Small intestine (tissue), 7 donors: ENCODE results near the gene ACOT12. TPM values are rescaled to one million over a fixed set of nuclear protein-coding genes. Genes with fewer than 3 reads are reported as not detected.

Source experiments
- DNase-seq, 2 donors: peaks; one replicate each; pipeline versions ENCODE4 v3.0.0 to v3.0.0-alpha.2; 2013
- FAIRE-seq: peaks from 2 replicates; lab custom pipeline; 2012; peaks lifted over from hg19 to GRCh38; lab: Jason Lieb, UNC
- H3K27ac ChIP-seq, 3 donors: one replicate each; pipeline ENCODE4 v1.5.1; 2013; ENCODE audit warnings: low read length in 2 of 3, mild to moderate bottlenecking in 2 of 3, control low read depth in 1 of 3, inconsistent platforms in 1 of 3, low read depth in 1 of 3, moderate library complexity in 1 of 3
- H3K27me3 ChIP-seq, 3 donors: one replicate each; pipeline ENCODE4 v1.6.1; 2013; ENCODE audit warnings: low read length in 3 of 3, inconsistent platforms in 1 of 3; ENCODE audit not compliant: control insufficient read depth in 3 of 3, insufficient read depth in 3 of 3
- H3K36me3 ChIP-seq, 3 donors: one replicate each; pipeline ENCODE4 v1.6.1; 2013; ENCODE audit warnings: low read length in 3 of 3, inconsistent platforms in 1 of 3, low read depth in 1 of 3, mild to moderate bottlenecking in 1 of 3, moderate library complexity in 1 of 3; ENCODE audit not compliant: control insufficient read depth in 3 of 3, insufficient read depth in 2 of 3
- H3K4me1 ChIP-seq, 3 donors: one replicate each; pipeline ENCODE4 v1.6.1; 2013; ENCODE audit warnings: low read length in 2 of 3, inconsistent platforms in 1 of 3, low read depth in 1 of 3, mild to moderate bottlenecking in 1 of 3, moderate library complexity in 1 of 3; ENCODE audit not compliant: control insufficient read depth in 3 of 3, insufficient read depth in 2 of 3
- H3K4me3 ChIP-seq, 3 donors: one replicate each; pipeline ENCODE4 v1.5.1; 2013; ENCODE audit warnings: low read length in 3 of 3, control low read depth in 1 of 3, inconsistent platforms in 1 of 3, low read depth in 1 of 3, mild to moderate bottlenecking in 1 of 3, moderate library complexity in 1 of 3
- H3K9me3 ChIP-seq, 2 donors: one replicate each; pipeline ENCODE4 v1.6.1; 2013; ENCODE audit warnings: low read depth in 1 of 2, low read length in 1 of 2; ENCODE audit not compliant: control insufficient read depth in 2 of 2, insufficient read depth in 1 of 2
- WGBS, 3 donors: extraction: QIAGEN DNeasy Blood & Tissue Kit; methylation state at CpG; one replicate each; pipeline ENCODE4 v1.1.7; 2013; 5-methylcytosine and 5-hydroxymethylcytosine counted together
- polyA plus RNA-seq, 4 donors: library from polyadenylated mRNA; stranded (reverse) in 3 of 4; unstranded in 1 of 4; fragments of 200-250 nt in 3 of 4; fragments of 120-200 nt in 1 of 4; gene quantifications; one replicate each; pipeline versions ENCODE4 v1.2.1 to v1.2.3, GENCODE V29; 2013
- donor health status: healthy with polysubstance abuse.
- donor health status: control.
- donor health status: control.
- donor health status: Bipolar disorder and iron deficiency.
- donor health status: healthy.

ACOT12 gene
- polyA plus RNA-seq, 4 donors = 0.22 to 0.38 (median 0.31) TPM; not detected in 1

- 83 to 89% (median 88%) methylated on average over 2 of the region's 2 CpGs for WGBS, 3 donors
- Histone ChIP-seq H3K4me1 (no peaks in the 10 kb centered on the region), H3K27me3 (no peaks in the 10 kb centered on the region), H3K4me3 (no peak overlapping the region), H3K36me3 (peaks cover 0 to 7% (median 0%) of the 10 kb centered on the region in 3 donors), H3K9me3 (peaks cover 0 to 20% of the 10 kb centered on the region in 2 donors), H3K27ac (no peak overlapping the region)
- no peak for DNase-seq
- no peak for FAIRE-seq
Measured at GRCh38 chr5:81292130-81292529, 101.8 kb downstream of the ACOT12 start.

DNA sequence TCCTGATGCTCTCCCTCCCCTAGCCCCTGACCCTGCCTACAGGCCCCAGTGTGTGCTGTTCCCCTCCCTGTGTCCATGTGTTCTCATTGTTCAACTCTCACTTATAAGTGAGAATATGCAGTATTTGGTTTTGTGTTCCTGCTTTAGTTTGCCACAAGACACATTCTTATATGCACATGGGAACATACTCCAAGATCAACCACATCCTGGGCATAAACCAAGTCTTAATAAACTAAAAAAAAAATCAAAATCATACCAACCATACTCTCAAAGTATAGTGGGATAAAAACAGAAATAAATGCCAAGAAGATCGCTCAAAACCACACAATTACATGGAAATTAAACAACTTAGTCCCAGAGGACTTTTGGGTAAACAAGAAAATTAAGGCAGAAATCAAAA is 103.8 kb downstream of the ACOT12 start:
- DNase-seq (no peak), FAIRE-seq (no peak)
- Histone ChIP-seq H3K36me3 (peaks cover 0 to 7% (median 0%) of the 10 kb centered on the region in 3 donors), H3K4me1 (no peaks in the 10 kb centered on the region), H3K27ac (no peak overlapping the region), H3K9me3 (peaks cover 0 to 20% of the 10 kb centered on the region in 2 donors), H3K4me3 (no peak overlapping the region), H3K27me3 (no peaks in the 10 kb centered on the region)
- WGBS, 3 donors = 90 to 97% (median 97%) methylated on average over 1 of the region's 1 CpG

DNA sequence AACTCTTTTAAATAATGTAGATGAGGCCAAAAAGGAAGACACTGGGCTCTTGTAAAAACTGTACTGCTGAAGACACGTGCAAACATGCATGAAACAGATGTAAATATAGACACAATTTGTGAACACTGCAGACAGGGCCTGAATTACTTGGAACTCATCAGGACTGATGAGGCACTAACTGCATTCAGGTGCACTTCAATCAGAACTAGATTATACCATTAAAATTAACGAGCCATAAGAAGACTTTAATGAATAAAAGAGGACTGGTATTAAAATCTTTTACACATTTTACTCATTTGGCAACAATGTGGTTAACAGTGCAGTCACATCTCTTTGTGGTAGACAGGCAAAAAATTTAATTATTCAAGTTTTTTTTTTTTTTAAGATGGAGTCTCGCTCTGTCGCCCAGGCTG is 105.9 kb downstream of the ACOT12 start:
- no peak overlapping the region for H3K4me3 ChIP-seq
- DNase-seq = no peak
- no peak overlapping the region for H3K27ac ChIP-seq
- no peaks in the 10 kb centered on the region for H3K27me3 ChIP-seq
- peaks cover 0 to 4% (median 0%) of the 10 kb centered on the region in 3 donors for H3K36me3 ChIP-seq
- no peak for FAIRE-seq
- WGBS, 3 donors = 74 to 85% (median 83%) methylated on average over 4 of the region's 4 CpGs
- no peaks in the 10 kb centered on the region for H3K4me1 ChIP-seq
- H3K9me3 ChIP-seq = peaks cover 0 to 16% of the 10 kb centered on the region in 2 donors

DNA sequence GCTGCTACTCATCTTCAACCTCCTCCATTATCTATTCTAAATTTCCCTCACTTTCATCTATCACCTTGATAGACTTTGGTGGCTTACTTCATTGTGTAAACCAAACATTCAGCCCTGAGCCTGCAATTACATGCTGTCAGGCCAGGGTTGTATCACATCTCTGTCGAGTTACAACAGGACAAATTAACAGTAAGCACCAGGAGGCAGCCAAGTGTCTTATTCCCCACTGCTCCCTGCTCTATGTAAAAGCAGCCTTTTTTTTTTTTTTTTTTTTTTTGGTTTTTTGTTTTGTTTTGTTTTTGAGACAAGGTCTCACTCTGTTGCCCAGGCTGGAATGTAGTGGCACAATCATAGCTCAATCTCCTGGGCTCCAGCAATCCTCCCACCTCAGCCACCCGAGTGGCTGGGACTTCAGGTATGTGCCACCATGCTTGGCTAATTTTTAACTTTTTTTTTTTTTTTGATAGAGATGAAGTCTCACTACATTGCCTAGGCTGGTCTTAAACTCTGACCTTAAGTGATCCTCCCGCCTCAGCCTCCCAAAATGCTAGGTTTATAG is 107.8 kb downstream of the ACOT12 start:
- H3K9me3 ChIP-seq = peaks cover 0 to 3% of the 10 kb centered on the region in 2 donors
- no peaks in the 10 kb centered on the region for H3K36me3 ChIP-seq
- no peak overlapping the region for H3K27ac ChIP-seq
- FAIRE-seq (no peak), DNase-seq (no peak)
- H3K4me3 ChIP-seq = no peak overlapping the region
- H3K27me3 ChIP-seq = no peaks in the 10 kb centered on the region
- WGBS, 3 donors = 45 to 72% (median 48%) methylated on average over 3 of the region's 3 CpGs
- no peaks in the 10 kb centered on the region for H3K4me1 ChIP-seq

- Histone ChIP-seq H3K9me3 (no peaks in the 10 kb centered on the region), H3K4me1 (no peaks in the 10 kb centered on the region), H3K4me3 (no peak overlapping the region), H3K36me3 (no peaks in the 10 kb centered on the region), H3K27me3 (no peaks in the 10 kb centered on the region), H3K27ac (no peak overlapping the region)
- DNase-seq = no peak
- 93 to 99% (median 97%) methylated on average over 1 of the region's 1 CpG for WGBS, 3 donors
- no peak for FAIRE-seq
Measured at GRCh38 chr5:81283976-81284375, 110.0 kb downstream of the ACOT12 start.

Other genes starting within 250 kb of the ACOT12 start
- 1 to 10 TPM; 1.9 to 9.7 (median 2.5) TPM for gene CKMT2, start 160.8 kb downstream of the ACOT12 start, polyA plus RNA-seq
- 10 to 100 TPM; 24.4 to 38.7 (median 30.4) TPM for gene ZCCHC9, start 92.5 kb downstream of the ACOT12 start, polyA plus RNA-seq